GM12892 (cell line): ENCODE results near the gene ABHD2.

Experiments
- POLR2A ChIP-seq: IDR thresholded peaks from 2 replicates; pipeline ENCODE4 v1.6.1; 2011; ENCODE audit warnings: low read depth, low read length, control low read depth
- POLR2AphosphoS5 ChIP-seq: IDR thresholded peaks from 2 replicates; pipeline ENCODE4 v1.6.1; 2011; ENCODE audit warnings: low read depth, low read length, control low read depth
- TAF1 ChIP-seq: IDR thresholded peaks from 2 replicates; pipeline ENCODE4 v1.6.1; 2011; ENCODE audit warnings: low read depth, mild to moderate bottlenecking, control low read depth, low read length, borderline replicate concordance

GRCh38 chr15:89206908-89207331 is 118.7 kb downstream of the ABHD2 start:
- TF ChIP-seq POLR2AphosphoS5 = no peak
- no peak for TF ChIP-seq POLR2A
- no peak for TF ChIP-seq TAF1
